Measurements from ENCODE around the gene MED27.

The MED27 gene

GRCh38 chr9:131874447-131874846, 205.2 kb downstream of the MED27 start:
- DNase-seq = no peak

DNA sequence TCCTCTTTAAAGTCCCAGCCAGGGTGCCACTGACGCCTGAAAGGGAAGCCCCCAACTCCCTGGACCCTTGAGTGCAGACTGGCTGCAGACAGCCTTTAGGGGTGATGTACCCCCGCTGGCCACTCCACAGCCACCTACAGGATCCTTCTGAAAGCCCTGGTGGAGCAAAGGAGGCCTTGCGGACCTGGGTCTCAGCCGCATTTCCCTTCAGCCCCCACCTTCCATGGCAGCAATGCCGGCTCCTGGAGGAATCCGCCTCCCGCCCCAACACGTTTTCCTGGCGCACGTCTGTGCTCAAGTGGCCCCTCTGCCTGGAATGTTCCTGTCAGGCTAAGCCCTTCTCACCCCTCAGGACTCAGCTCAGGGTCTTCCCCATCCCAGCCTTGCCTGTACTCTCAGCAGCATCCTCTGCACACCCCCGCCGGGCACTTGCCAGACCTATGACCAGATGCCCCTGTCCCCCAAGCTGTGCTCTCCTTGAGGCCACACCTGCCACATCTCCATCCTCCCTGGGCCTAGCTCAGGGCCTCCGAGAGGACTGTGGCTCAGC, 205.7 kb downstream of the MED27 start:
- no peak for DNase-seq

DNA sequence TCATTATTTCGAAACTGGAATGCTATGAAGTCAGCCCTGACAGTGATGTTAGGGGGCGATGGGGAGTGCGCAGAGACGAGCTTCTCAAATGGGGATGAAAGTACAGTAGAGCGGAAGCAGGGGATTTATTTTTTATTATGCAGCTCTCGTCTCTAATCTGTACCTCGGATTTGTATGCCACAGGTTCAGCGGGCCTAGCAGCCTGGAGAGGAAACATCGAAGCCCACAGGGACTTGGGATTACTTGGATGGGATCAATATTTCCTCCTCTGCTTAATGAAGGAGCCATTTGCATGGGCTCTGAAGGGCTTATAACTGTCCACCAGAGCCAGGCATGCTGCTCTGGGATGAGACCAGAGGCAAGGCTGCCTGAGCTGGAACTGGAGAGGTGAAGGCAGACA, 206.3 kb downstream of the MED27 start:
- DNase-seq = no peak

DNA sequence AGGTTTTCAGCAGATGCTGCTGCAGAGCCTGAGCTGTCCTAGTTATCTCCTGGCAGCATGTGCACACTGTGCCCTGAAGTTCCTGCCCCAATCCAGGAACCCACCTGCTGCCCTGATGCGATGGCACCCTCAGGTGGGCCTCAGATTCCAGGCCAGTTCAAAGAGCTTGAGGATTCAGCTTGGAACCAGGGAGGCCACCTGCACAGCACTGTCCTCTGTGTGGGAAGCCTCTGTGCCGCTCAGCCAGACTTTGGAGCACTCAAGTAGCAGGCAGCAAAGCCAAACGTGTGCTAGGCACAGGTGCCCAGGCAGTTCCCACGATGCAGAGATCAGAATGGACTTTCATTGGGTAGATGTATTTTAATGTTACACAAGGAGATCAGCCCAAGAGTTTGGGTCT, 207.0 kb downstream of the MED27 start:
- DNase-seq = no peak

DNA sequence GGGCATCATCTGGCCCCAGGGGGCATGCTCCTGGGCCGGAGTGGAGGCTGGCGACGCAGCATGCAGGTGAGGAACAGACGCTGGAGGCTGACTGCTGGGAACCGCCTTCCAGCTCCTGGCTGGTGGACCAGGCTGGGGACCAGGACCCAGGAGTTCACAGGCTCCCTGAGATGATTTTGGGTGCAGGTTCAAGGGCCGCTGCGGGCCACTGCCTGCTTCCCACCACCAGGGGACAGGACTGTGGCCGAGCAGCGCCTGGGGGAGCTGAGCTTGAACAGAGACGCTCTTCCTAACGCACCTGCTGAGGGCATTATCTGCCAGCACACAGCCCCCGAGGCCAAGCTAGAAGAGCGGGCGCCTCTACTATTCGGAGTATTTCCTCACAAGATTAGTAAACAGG, 207.7 kb downstream of the MED27 start:
- DNase-seq = no peak

- no peak for DNase-seq
Measured at GRCh38 chr9:131870156-131870555, 209.5 kb downstream of the MED27 start.

DNA sequence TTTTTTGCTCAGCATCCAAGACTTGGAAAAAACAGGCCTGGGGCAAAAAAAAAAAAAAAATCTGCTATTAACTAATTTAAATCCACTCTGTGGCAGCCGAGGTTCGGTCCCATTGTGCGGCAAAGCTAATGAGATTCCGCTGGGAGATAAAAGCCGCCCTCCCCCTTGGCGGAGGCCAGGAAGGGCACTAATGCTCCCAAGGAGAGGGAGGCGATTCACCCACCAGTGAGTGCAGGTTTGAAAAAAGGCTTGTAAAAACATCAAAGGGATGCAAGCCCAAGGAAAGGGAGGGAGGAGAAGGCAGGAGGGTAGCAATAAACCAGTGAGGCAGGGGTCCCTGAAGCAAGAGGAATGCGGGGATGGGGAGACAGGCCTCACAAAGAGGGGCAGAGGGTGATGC, 210.3 kb downstream of the MED27 start:
- DNase-seq = no peak

- no peak for DNase-seq
Measured at GRCh38 chr9:131868766-131869165, 210.9 kb downstream of the MED27 start.

GRCh38 chr9:131867611-131868192, 212.0 kb downstream of the MED27 start:
- DNase-seq = no peak

DNA sequence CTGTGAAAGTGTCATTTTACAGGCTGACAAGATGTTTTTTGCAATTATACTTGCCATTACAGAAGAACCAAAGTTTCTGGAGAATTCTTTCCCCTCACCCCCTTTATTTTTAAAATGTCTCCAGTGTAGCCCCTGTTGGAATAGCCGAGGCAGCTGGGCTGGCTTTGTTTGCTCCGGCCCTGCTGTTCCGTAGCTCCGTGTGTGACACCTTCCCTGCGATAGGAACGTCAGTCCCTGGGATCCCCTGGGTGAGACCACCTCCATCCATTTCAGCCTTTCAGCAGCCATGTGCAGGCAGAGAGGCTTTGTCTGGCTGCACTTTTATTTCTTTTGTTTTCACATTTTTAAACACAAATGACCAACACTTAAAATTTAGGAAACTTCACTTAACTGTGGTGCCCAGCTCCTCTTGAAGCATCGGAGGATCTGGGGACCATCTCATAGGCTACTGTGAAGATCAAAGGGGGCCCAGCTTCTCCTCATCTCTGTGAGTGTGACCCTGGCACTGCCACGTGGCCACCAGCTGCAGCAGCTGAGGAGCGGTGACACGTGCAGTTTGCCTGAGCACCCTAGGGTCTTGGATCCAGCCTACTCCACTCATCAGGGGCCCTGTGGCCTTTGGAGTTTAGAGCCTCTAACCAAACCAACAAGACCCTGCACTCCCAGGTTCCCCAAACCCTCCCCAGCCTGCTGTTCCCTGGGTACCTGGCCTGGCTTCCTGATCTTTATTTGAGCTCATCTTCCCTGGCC, 214.0 kb downstream of the MED27 start:
- no peak for DNase-seq

DNA sequence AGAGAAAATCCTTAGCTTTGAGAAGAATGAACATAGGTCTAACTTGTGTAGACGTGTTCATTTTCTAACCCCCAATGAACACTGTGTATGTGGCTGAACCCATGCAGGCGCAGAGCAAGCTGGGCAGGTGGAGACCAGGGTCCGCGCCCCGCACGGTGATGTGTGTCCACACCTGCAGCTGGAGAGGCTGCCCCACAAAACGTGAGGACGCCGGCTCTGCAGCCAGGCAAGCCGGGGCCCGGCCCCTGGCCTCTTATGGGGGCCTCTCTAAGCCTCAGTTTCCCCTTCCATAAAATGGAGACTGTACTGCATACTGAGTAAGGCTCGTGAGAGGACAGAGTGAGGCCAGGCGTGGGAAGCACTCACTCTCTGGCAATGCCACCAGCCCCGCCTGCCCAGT, 215.1 kb downstream of the MED27 start:
- no peak for DNase-seq

DNA sequence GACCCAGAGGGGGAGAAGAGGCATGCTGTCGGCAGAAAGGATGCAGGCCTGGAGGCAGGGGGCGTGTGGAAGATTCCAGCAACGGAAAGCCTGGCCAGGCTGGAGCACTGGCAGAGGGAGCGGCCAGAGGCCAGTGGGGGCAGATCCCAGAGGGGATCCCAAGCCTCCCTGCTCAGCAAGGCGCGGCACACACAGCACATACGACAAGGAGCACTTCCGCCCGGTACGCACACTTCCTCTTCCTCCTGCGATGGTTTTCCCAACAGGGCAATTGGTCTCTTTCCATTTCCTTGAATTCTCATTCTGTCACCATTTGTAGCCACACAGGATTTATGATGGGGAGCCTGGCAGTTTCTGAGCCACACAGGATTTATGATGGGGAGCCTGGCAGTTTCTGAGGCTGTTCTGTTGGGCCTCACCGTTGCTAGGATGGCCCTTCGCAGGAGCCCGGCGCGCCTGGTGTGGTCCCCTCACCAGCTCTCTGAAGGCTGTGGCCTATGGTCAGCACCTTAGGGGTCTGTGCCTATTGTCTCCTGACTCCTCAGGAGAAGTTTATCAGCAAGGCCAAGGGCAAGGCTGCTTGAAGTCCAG, 216.3 kb downstream of the MED27 start:
- no peak for DNase-seq

DNA sequence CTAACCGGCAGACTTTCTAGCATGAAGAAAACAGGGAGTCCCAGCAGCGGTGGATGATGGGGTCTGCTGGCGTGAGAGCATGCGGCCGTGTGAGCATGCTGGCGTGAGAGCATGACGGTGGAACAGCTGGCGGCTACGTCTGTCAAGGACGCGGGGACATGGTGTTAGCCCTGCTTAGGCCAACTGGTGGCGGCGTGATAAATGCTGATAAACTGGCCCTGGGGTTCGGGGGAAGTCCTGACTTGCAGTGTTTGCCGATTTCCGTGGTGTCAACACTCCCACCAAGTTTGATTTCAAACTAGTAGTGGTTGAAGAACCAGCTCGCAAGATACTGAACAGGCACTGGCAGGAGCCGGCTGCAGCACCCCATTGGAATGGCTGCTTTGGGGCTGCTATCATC, 217.4 kb downstream of the MED27 start:
- no peak for DNase-seq

DNA sequence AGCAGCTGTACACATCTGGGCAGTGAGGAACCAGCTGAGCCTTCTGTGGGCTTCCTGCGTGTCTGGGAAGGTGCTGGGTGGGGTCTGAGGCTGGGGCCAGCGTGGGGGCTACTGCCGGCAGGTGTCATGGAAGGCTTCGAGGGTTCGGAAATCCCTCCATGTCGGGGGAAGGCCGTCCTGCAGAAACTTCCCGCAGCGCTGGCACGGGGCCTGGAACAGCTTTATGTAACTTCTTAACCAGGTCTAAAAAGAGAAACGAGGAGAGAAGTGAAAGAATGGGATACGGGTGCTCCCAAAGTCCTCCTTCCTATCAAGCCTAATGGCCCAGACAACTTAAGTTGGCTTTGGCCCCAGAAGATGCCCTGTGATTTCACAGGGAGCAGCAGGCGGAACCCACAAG, 219.2 kb downstream of the MED27 start:
- no peak for DNase-seq

GRCh38 chr9:131858147-131858546, 221.5 kb downstream of the MED27 start:
- no peak for DNase-seq

DNA sequence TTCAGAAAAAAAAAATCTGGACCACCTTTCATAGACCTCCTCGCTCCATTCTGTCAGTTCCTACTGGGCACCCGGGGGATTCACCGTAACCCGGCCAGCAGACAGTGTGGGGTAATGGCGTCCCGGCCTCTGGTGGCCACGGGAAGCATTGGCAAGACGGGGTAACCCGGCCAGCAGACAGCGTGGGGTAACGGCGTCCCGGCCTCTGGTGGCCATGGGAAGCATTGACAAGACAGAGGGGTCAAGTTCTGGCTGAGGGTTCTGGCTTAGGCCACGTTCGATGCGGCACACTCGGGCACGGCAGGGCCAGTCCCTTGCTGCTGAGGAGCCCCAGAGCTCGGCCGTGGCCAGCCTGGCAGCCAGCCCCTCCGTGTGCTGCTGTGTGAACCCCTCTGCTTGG, 223.6 kb downstream of the MED27 start:
- DNase-seq = no peak

GRCh38 chr9:131854896-131855613, 224.6 kb downstream of the MED27 start:
- no peak for DNase-seq

GRCh38 chr9:131854334-131854733, 225.3 kb downstream of the MED27 start:
- DNase-seq = no peak

DNA sequence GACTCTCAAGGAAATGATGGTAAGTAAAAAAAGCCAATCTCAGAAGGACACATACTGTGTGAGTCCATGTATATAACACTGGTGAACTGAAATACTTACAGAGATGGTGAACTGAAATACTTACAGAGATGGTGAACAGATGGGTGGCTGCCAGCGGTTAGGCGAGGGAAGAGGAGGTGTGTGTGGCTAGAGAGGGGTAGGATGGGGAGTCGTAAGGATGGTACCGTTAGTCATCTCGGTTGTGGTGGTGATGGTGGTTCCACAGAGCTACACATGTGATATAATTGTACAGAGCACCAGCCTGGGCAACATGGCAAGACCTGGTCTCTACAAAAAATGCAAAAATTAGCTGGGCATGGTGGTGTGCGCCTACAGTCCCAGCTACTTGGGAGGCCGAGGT, 226.2 kb downstream of the MED27 start:
- DNase-seq = no peak

- no peak for DNase-seq
Measured at GRCh38 chr9:131851414-131851813, 228.3 kb downstream of the MED27 start.

DNA sequence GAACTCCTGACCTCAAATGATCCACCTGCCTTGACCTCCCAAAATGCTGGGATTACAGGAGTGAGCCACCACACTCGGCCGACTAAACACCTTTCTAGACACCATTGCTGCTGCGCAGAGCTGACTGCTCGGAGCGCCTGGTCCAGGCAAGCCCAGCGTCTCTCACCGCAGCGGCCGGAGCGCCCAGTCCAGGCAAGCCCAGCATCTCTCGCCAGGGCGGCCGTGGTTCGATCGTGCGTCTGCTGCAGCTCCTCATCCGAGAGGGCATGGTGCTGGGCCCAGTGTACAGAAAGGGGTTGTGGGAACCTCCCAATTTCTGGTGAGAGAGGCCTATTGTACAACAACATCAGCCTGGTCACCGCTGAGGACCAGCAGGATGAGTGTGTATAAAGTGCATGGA, 230.3 kb downstream of the MED27 start:
- DNase-seq = no peak

- no peak for DNase-seq
Measured at GRCh38 chr9:131848570-131849160, 231.0 kb downstream of the MED27 start.

DNA sequence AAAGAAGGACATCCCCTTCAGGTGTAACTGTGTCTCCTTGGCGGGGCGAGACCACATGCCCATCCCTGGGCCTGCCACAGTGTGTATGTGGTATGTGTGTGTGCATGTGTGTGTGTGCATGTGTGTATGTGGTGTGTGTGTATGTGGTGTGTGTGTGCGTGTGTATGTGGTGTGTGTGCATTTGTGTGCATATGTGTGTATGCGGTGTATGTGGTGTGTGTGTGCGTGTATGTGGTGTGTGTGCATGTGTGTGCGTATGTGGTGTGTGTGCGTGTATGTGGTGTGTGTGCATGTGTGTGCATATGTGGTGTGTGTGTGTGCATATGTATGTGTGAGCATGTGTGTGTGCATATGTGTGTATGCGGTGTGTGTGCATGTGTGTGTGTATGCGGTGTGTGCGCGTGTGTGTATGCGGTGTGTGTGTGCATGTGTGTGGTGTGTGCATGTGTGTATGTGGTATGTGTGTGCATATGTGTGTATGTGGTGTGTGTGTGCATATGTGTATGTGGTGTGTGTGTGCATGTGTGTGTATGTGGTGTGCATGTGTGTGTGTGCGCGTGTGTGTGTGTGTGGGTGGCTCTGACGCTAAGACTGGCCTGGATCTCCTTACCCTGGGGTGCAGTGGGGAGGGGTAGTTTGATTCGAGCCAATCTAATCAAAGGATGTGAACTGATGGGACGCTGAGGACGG, 231.9 kb downstream of the MED27 start:
- no peak for DNase-seq

Data from activated CD4-positive, alpha-beta T cell treated with anti-CD3 and anti-CD28 coated beads for 4 hours (primary cell).